GM19463 (cell line): Measurements from ENCODE around the gene FYN.

Source experiments
- ATAC-seq: cut with Tn5 transposase; IDR thresholded peaks from one replicate; pipeline ENCODE4 v1.9.1; 2021; ENCODE audit warnings: mild to moderate bottlenecking, moderate library complexity; ENCODE audit not compliant: unreplicated experiment

The FYN gene

DNA sequence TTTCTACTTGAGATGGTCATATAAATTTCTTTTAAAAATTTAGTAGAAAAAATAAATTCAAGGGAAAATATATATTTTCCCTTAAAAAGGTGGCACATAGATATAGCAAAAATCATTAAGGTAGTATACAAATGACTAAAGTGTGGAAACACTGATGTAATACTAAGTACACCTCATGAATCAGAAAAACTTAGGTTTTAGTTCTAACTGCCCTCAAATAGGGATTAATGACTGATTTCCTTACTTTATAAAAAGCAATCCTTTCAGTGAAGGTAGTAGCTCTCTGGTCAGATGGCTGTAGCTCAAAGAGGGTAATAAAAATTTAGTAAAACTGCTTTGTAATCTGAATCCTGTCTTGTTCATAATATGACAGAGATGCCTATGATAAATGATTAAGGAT is 63.5 kb downstream of the FYN start:
- no peak for ATAC-seq

DNA sequence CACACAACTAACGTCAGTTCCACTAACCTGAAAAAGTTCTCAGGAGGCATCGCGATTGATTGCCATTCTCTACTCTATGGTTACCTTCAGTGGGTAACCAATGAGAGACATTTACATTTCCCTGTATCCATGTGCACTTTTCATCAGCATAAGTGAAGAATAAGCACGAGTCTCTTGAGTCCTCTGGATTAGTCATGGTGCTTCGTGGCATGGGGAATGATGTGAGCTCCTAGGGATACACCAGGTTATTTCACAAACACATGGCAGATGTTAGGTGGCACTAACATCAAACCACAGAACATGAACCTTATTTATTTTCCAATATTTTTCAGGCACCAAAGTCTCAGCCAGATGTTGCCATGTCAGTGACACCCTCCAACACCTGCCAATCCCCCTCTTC is 64.0 kb downstream of the FYN start:
- no peak for ATAC-seq

GRCh38 chr6:111808493-111808892 is 64.8 kb downstream of the FYN start:
- ATAC-seq: no peak

- ATAC-seq: no peak
Measured at GRCh38 chr6:111806561-111807497, 66.4 kb downstream of the FYN start.

- ATAC-seq: no peak
Measured at GRCh38 chr6:111806165-111806547, 67.1 kb downstream of the FYN start.

GRCh38 chr6:111805511-111806164 is 67.6 kb downstream of the FYN start:
- ATAC-seq: peak; percentile 50

DNA sequence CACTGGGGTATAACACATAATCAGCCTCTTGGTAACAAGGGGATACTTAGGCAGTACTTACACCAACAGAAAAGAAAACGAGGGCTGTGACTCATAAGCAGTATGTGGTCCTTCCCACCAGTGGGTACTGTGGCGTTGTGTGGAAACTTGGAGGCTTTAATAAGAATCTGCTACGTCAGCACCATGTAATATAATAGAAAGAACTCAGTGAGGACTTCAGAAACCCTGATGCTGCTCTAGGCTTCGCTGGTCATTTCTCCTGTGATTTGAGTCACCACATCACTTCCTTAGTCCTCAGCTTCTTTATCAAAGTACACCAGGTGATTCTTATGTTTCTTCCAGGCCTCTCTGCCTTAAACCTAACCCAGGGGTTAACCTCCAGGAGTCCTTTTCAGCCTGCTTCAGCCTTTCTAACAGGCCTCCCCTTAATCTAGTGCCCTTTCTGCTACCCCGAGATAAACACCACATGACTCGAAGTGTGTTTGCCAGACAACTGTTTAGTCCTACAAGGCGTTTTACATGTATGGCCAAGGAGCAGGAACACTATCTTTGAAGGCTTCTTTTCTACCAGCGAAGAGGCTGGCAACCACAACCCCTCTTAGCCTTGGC is 68.5 kb downstream of the FYN start:
- peak; percentile 57 for ATAC-seq

DNA sequence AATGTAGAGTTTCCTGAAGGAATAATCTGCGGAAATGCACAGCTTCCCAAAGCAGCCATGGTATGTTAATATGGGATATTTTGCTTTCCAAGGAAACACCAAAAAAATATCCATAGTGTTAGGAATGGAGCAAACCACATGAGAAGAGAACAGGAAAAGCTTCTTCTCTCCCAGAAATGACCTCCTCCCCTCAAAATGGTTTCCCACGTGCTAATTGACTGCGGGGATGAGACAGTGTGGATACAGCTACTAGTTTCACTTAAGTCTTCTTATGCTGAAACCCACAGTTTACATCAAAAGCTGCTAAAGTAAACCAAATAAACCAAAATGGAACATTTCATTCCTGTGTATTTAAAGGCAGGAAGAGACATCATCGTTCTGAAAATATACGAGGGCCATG is 69.4 kb downstream of the FYN start:
- ATAC-seq: no peak

- no peak for ATAC-seq
Measured at GRCh38 chr6:111803371-111803770, 69.9 kb downstream of the FYN start.

DNA sequence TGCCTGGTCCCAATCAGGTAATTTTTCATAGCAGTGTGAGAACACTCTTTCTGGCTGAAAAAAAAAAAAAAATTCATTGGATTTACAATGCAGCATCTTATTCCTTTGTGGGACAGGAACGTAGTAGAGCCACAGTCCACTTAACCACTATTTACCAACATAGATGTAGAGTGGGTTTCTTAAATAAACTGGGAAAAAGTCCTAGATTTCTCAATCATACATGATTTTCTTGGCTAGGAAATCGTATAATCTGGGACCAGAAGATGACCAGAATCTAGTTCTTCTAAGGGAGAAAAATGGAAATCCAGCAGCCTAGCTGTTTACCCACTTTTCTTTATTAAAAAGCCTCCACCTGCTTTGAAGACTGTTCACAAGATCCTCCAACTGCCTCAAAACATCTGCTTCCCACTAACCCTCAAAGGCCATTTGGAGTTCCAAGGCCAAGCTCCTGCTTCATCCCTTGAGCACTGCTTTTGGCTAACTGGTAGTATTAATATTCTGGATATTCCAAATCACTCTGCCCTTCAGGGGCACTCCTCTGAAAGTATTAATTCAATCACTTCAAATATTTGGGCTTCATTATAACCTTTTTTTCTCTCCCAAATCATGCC is 70.4 kb downstream of the FYN start:
- ATAC-seq: no peak

GRCh38 chr6:111802015-111802414 is 71.2 kb downstream of the FYN start:
- no peak for ATAC-seq

GRCh38 chr6:111800821-111801220 is 72.4 kb downstream of the FYN start:
- no peak for ATAC-seq

DNA sequence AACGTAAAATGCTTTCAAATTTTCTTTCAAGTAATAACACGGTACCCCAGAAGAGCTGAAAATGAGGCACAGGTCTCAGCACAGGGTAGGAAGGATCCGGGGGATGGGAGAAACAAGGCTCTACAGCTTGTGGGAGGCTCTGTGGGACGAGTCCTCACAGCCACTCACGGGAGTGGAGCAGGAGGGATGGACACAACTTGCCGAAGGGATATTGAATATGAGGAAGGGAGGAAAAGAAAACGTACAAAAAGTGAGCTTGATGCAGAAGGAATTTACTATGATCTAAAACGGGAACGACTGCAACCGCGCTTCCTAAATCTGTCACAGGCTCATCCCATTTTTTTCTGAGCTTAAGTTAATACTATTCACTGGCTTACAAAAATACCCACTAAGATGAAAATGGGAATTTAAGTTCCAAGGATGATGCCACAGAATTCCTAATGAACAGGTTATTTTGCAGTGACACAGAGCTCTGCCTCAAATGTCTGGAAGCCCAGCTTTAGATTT is 72.9 kb downstream of the FYN start:
- no peak for ATAC-seq

GRCh38 chr6:111799576-111800258 is 73.5 kb downstream of the FYN start:
- ATAC-seq: no peak

- ATAC-seq: no peak
Measured at GRCh38 chr6:111798281-111798725, 74.9 kb downstream of the FYN start.

DNA sequence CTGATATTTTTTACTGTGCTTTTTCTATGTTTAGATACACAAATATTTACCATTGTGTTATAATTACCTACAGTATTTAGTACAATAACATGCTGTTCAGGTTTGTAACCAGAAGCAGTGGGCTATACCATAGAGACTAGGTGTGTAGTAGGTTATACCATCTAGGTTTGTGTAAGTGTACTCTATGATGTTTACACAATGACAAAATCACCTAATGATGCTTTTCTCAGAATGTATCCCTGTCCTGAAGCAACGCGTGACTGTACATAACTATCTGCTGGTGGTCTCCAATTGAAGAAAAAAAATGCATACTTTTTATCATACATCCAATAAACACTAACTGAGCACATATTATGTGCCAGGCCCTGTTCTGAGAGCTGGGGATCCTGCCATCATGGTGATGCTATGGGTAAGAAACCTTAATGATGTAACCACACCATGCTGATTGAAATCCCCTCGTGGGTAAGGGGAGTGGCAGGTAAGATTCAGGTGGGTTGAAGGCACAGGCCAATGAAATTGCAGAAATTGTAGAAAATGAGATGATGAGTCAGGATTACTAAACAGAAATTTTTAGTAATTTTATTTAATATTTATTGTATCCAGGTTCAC is 76.8 kb downstream of the FYN start:
- ATAC-seq: no peak

DNA sequence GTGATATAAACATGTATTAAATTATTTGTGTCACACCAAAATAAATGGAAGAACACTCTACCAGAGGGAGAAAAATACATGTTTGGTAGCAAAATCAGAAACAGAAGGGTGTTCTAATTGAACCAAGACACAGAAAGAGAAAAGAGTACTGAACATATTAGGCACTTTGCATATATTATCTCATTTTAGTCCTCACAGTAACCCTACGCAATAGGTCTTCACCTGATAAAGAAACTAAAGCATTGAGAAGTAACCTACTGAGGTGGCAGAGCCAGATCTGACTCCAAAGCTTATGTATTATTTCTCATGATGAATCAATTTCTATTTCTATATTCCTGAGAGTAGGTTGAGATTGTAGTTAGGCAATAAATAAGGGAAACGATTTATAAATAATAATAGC is 77.7 kb downstream of the FYN start:
- no peak for ATAC-seq

DNA sequence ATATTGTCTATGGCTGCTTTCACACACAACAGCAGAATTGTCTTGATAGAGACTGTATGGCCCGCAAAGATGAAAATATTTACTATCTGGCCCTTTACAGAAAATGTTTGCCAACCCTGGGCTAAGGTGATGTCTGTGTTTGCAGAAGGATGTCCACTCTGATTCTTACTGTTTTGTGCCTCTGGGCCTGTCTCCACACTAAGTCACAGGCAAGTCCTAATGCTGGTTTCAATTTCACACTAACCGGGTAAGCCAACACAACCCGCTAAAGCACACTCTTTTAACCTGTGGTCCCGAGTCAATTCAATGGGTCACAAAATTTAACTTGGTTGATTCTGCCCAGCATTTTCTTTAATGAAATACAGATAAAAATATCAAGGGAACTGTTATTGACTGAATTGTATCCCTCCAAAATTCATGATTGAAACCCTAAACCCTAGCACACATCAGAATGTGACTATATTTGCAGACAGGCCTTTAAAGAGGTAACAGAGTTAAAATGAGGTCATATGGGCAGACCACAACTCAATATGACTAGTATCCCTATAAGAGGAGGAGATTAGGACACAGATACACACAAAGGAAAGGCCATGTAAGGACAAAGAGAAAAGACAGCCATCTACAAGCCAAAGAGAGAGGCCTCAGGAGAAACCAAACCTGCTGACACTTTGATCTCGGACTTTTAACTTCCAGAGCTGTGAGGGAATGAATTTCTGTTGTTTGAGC is 78.4 kb downstream of the FYN start:
- no peak for ATAC-seq

GRCh38 chr6:111794300-111794699 is 79.0 kb downstream of the FYN start:
- no peak for ATAC-seq

DNA sequence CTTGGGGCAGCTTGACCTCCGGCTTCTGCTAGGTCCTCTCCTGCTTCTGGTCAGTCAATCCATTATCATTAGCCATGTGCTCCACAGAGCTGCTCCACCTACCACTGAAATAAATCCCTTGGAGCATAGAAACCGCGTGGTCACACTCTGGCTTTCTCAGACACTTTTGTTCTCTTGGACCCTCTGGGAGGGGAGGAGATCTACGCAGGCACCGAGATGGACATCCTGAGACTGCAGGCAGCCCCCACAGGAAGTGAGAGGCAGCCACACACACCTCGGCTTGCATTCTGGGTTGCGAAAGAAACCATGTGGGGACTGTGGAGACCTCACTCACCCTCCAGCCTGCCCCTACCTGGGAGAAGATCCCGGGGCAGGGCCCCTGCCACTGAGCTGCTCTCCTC is 79.5 kb downstream of the FYN start:
- ATAC-seq: no peak
